ENCODE measurements around the gene GNPTG. TPM values are rescaled to one million over a fixed set of nuclear protein-coding genes. Genes with fewer than 3 reads are reported as not detected.

Gene GNPTG
- total and polyA plus RNA-seq, 2 of the 8 experiments (the other 6 are each of a cell fraction or from before 2014, with no cell fraction given) = 26.2 to 51.2 TPM

GRCh38 chr16:1308977-1309885, 42.5 kb upstream of the GNPTG start, which contains the start of gene UBE2I (continued):
- TF ChIP-seq POU5F1 (IDR thresholded peaks at IDR 0.05; ENCODE audit: low read depth, low read length) (no peak), ATF3 (IDR thresholded peaks at IDR 0.05; ENCODE audit: insufficient read depth, low read depth, low read length) (0 out of 2 replicates have a peak, but pooled peaks have one; percentile 25), SP1 (IDR thresholded peaks at IDR 0.05; ENCODE audit: low read depth, low read length) (peak; percentile 97), CREB1 (IDR thresholded peaks at IDR 0.05) (peak; percentile 98), SP4 (IDR thresholded peaks at IDR 0.05; ENCODE audit: low read length) (peak; percentile 90), ZNF274 (IDR thresholded peaks at IDR 0.05; ENCODE audit: borderline replicate concordance, extremely low read depth, low read length) (no peak), HDAC2 (IDR thresholded peaks at IDR 0.05; ENCODE audit: borderline replicate concordance in 1 of 2, low read depth in 2 of 2, low read length in 2 of 2) (no peak), RBBP5 (IDR thresholded peaks at IDR 0.05; ENCODE audit: borderline replicate concordance, low read depth, low read length) (peak; percentile 49; the same call in 1 of the 2 replicates), CHD2 (IDR thresholded peaks at IDR 0.05; ENCODE audit: low read length) (peak; percentile 78), PHF8 (conservative IDR thresholded peaks at IDR 0.05; ENCODE audit: low read depth, low read length) (peak; percentile 58; the same call in 1 of the 2 replicates), ASH2L (IDR thresholded peaks at IDR 0.05; ENCODE audit: low read length) (peak; percentile 54), TAF1 (IDR thresholded peaks at IDR 0.05; ENCODE audit: low read depth, low read length) (peak; percentile 83)
- TF ChIP-seq, protein P1, sequence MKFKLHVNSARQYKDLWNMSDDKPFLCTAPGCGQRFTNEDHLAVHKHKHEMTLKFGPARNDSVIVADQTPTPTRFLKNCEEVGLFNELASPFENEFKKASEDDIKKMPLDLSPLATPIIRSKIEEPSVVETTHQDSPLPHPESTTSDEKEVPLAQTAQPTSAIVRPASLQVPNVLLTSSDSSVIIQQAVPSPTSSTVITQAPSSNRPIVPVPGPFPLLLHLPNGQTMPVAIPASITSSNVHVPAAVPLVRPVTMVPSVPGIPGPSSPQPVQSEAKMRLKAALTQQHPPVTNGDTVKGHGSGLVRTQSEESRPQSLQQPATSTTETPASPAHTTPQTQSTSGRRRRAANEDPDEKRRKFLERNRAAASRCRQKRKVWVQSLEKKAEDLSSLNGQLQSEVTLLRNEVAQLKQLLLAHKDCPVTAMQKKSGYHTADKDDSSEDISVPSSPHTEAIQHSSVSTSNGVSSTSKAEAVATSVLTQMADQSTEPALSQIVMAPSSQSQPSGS (IDR thresholded peaks at IDR 0.05; ENCODE audit: low read length) = peak; percentile 70; the same call in 1 of the 2 replicates
